Stimulated activated CD8-positive, alpha-beta memory T cell treated with anti-CD3 and anti-CD28 coated beads, Interleukin-12 subunit alpha, Interleukin-12 subunit beta, amount 100 ng/mL, for 24 hours (primary cell): ENCODE data around the gene DGAT2.

Experiments
- DNase-seq: peaks from one replicate; pipeline ENCODE4 v3.0.0-alpha.2; 2020; ENCODE audit errors: extremely low read depth

DGAT2 gene

DNA sequence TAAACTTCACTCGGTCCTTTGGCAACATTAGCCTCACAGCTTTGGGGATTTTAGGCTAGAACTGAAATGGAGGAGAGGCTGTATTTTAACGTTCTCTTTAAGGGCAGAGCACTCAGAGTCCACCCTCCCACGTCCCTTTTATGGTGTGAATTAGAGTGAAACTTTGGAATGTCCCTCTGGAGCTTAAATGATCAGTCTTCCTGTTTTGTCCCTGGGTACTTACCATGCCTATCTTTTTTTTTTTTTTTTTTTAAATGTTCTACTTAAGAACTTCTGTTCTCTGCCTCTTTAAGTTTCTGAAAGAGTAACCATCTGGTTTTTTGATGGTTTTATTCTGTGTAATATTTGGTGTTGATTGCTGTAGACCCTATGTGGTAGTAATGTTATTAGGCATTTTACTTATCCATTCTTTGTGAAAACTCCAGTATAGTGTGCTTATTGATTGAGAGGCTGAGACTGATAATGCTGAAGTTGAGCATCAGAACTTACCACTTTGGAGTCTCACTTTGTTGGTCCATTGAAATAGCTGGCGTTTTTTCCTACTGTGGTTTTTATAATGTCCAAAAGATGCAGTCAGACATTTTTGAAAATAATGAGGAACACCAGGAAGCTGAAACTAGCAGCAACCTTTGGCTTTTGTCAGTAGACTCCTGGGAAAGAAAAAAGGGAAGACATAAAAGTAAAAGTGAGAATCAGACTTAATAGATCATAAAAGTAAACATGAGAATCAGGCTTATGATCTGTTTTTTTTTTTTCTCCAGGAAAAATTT is 58.1 kb downstream of the DGAT2 start:
- no peak for DNase-seq

DNA sequence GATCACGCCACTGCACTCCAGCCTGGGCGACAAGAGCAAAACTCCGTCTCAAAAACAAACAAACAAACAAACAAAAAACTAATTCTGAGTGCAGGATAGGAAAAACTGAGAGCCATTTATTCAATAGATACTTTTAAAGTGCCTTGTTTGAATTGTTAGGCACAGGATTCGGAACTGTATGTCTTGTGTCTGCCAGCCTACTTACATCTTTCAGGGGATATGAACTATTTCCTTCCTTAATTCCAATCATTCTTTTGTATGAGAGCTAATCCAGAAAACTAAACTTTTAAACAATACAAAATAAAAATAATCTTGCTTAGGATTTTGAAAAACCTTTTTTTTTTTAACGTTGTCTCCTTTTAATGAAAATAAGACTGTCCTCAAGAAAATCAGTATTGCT is 59.0 kb downstream of the DGAT2 start:
- no peak for DNase-seq

DNA sequence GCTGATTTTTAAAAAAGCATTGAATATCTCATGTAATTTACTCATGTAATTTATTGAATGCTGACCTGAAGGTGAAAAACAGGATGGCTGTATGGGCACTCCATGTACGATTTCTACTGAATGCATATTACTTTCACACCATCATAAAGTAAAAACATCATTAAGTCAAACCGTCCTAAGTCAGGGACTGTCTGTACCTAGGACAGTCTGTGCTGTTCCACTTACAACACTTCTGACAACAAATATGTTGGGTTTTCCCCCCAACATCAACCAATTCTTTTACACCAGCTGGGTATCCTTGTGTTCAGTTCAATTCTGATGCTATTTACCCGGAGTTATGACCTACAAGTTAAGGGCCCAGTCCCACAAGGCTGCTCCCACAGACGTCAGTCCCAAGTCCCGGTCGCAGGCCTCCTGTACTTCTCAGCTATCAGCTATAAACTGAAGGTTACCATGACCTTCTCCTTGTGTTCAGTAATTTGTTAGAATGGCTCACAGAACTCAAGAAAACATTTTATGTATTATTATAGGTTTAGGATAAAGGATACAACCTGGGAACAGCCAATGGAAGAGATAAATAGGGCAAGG is 63.4 kb downstream of the DGAT2 start:
- DNase-seq, result no peak

DNA sequence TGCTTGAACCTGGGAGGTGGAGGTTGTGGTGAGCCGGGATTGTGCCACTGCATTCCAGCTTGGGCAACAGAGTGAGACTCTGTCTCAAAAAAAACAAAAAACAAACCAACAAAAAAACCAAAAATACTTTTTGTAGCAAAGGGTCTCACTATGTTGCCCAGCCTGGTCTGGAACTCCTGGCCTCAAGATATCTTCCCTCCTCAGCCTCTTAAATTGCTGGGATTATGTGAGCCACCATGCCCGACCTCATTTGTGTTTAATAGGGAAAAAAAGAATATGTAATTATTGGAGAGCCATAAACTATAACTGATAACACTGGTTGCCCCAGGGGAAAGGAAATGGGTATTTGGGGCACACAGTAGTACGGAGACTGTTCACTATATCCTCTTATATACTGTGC is 66.2 kb downstream of the DGAT2 start:
- DNase-seq, result no peak

DNA sequence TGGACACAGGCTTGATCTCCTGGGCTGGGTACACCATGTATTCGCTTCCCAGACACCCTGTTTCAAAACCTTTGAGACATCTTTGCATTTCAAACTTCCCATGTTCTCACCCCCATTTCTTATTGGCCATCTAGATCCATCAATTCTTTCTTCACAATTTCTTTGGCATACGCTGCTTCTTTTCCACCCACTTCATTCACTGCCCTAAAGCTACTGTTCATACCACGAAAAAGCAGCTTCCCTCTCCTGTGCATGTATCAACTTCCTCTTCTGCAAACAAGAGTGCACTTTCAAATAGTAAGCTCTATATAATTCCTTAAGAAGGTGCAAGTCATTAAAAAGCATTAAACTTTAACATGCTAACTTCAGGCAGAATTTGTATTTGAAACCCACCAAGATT is 67.8 kb downstream of the DGAT2 start:
- no peak for DNase-seq

DNA sequence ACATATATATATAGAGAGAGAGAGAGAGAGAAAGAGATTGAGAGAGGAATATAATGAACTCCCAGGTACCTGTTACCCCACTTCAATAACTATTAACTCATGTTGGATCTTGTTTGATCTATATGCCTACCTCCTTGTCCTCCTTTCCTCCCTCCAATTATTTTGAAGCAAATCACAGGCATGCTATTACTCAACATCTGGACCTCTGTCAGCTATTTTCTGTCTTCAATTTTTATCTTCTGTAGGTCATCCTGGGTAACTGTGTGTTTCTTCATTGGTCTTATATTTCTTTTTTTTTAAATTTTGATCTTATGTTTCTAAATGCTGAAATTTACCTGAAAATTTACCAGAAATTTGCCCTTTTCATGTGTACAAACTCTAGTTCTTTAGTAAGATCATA is 71.3 kb downstream of the DGAT2 start:
- no peak for DNase-seq

DNA sequence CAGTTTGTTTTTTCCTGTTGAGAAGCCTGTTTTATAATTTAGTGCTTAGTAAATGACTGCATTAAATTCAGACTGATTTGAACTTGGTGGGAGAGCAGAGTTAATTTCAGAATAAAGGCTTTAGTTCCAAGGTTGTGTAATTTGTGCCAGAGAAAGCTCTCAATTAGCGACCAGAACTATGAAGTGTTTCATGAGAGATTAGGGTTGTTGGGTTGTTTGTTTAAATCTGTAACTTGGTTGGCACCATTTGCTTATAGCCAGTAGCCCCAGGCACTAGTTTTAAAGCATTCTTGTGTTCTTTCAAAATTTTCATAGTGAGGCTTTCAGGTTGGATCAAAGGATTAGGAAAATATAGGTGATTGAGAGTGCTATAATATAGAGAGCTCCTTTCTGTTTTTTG is 71.9 kb downstream of the DGAT2 start:
- no peak for DNase-seq

DNA sequence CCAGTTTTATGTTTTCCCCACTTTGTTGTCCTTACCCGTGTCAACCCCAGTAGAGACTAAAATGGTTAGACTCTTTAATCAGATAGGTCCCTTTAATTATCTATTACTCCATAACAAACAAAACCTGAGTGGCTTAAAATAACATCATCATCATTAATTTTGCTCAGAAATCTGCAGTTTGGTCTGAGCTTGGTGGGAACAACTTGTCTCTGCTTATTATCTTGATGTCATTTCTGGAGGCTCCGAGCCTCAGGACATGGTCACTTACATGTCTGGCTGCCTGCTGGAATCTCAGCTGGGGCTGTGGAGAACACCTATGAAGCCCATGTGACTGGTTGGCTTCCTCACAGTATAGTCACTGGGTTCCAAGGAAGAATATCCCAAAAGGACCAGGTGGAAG is 73.2 kb downstream of the DGAT2 start:
- DNase-seq, result no peak

DNA sequence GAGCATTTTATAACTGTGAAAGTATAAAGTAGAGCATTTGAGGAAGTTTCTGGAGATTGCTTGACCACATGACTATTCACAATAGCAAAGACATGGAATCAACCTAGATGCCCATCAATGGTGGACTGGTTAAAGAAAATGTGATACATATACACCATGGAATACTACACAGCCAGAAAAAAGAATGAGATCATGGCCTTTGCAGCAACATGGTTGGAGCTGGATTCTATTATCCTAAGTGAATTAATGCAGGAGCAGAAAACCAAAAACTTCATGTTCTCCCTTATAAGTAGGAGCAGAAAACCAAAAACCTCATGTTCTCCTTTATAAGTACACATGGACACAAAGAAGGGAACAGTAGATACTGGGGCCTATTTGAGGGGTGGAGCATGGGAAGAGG is 76.7 kb downstream of the DGAT2 start:
- no peak for DNase-seq

DNA sequence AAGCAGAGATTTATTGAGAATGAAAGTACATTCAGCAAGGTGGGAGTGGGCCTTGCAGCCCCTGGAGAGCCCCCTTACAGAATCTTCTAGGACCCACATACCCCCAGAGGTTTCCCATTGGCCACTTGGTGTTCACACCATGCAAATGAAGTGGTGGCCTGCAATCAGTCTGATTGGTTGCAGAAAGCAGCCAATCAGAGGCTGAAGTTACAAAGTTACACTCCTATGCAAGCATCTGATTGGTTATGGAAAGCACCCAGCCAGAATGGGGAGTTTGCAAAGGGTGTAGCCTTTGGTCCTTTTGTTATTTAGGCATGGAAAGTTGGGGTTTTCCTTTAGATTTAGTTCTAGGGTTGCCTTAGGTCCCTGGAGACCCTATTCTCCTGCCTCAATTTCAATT is 81.3 kb downstream of the DGAT2 start:
- DNase-seq, result no peak

DNA sequence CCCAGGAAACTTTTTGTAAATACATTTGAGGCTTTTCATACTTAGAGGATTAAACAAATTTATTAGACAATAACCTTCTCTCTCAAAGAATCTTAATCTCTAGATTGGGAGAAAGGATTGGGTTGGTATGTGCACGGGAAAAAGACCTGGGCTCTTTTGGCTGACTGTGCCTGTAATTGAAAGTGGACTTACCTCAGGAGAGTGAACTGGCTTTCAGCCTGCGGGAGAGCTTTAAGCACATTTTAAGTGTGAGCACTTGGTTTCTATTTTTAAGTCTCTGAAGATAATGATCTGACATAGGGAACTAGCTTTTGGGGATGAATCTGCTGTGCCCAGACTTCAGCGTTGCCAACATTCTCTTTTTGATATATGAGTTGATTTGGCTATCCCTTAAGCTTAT is 82.2 kb downstream of the DGAT2 start:
- DNase-seq, result no peak
